Measurements from ENCODE around the gene KDM4B.

The KDM4B gene

DNA sequence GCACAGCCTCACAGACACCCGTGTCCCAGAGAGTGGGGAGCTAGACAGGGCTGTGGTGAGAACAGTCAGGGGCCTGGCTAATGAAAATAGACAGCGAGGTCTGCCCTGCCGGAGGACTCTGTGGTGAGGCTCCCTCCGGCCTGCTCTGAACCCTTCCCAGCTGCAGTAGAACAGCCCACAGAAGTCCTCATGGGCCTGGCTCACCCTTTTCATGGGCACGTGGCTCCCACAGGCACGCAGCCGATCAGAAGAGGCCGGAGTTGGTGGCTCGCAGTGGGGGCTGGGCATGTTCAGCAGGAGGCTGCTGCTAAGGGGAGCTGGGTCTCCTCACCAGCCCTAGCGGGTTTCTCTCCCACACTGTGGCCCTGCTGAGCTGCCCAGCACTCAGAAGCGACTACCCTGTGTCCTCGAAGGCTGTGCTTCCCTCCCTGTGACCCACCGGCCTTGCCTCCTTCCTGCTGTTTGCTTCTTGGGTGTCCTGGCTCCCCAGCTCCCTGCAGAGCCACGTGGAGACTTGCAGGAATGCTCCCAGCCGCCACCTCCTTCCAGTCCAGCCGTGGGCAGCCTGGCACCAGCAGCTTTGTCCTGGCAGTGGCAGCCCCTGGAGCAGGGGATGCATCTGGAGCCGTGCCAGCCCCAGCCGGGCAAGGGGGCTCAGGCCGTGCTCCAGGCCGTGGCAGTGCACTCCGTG lies 138.7 kb downstream of the KDM4B start:
- DNase-seq (ENCODE audit: low read depth): no peak

DNA sequence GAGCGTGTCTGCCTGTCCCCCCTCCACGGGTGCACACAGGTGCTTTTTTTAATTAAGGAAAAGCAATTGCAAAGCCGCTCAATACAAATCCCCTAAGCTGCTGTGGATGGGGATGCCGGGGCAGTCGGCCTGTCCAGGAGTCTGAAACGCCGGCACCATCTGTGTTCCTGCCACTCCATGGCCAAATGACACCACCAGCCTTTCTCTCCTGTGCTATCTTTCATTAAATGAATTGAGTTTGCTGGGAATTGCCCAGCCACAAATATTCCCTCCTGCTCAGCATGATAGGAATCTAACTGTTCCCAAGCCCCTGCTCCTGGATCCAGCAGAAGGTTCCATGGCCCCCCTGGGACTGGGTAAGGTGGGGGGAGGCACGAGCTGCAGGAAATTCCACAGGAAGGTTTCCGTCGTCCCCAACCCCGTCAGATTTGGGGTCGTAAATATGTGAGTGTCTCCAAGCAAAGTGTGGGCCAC lies 139.2 kb downstream of the KDM4B start:
- no peak for DNase-seq (ENCODE audit: low read depth)

DNA sequence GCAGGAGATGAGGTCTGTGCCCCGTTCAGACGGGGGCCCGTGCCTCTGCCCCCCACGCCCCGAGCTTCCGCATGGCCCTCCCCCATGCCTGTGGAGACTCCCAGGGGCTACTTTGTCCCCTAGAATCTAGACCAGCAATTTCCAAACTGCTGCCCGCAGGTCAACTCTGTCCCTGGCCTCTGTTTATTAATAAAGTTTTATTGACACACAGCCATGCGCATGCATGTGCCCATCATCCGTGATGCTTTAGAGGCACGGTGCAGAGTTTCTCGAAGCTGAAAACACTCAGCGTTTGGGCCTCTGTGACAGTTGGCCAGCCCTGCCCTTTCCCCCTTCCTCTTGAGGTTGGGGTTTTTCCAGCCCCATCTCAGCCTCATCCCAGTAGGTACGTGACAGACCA lies 140.0 kb downstream of the KDM4B start:
- no peak for DNase-seq (ENCODE audit: low read depth)

DNA sequence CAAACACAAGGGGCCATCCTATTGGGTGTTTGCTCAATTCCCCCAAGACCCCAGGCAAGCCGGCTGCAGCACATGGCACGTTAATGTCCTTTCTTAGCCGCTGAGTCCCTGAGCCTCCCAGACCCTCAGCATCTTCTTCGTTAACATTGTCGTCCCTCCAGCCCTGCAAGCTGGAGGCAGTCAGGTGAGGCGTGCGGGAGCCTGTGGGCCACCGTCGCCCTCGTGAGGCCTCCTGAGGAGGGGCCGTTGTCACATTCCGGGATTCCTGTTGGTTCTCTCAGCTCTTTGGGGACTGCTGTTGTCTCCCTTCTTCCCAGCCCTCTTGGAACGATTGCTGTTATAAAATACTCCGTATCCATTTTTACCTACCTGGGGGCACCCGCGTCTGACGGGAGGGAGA lies 140.6 kb downstream of the KDM4B start:
- no peak for DNase-seq (ENCODE audit: low read depth)

DNA sequence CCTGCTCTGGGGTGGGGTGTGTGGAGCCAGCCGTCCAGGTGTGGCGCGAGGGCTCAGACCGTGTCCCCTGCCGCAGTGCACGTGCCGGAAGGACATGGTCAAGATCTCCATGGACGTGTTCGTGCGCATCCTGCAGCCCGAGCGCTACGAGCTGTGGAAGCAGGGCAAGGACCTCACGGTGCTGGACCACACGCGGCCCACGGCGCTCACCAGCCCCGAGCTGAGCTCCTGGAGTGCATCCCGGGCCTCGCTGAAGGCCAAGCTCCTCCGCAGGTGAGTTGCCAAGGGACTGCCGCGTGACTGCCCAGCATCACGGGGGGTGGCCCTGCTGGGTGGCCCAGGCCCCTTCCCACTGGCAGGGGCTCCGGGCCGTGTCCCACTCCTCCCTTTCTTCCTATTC lies 141.6 kb downstream of the KDM4B start:
- DNase-seq (ENCODE audit: low read depth): no peak

DNA sequence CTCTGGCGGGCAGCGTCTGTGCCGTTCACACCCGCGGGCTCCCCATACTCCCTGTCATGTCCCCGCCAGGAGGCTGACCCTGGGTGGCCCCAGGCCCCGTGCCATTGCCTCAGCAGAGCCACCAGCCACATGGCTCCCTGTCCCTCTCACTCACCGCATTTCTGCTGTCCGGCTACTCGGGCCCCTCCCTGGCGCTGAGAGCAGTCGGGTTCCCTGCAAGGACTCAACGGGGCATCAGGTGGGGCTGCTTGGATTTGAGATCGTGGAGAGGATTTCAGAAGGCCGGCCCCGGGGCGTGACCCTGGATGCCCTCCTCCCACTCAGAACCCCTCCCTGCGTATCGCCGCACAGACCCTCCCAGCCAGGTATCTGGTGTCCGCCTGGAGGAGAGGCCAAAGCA lies 142.1 kb downstream of the KDM4B start:
- no peak for DNase-seq (ENCODE audit: low read depth)

DNA sequence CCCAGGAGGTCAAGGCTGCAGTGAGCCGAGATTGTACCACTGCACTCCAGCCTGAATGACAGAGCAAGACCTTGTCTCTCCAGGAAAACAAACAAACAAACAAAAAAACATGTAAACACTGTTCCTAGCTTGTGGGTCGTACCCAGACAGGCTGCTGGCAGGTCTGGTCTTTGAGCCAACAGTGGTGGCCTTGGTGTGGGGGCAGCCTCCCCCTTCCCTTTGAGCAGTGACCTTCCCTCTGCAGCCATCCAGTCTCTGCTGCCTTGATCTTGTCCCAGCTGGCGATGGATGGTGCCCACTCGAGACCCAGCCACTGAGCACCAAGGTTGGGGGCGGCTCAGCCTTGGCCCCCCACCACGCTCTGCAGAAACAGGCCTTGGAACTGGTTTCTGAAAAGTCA lies 143.3 kb downstream of the KDM4B start:
- DNase-seq (ENCODE audit: low read depth): no peak

DNA sequence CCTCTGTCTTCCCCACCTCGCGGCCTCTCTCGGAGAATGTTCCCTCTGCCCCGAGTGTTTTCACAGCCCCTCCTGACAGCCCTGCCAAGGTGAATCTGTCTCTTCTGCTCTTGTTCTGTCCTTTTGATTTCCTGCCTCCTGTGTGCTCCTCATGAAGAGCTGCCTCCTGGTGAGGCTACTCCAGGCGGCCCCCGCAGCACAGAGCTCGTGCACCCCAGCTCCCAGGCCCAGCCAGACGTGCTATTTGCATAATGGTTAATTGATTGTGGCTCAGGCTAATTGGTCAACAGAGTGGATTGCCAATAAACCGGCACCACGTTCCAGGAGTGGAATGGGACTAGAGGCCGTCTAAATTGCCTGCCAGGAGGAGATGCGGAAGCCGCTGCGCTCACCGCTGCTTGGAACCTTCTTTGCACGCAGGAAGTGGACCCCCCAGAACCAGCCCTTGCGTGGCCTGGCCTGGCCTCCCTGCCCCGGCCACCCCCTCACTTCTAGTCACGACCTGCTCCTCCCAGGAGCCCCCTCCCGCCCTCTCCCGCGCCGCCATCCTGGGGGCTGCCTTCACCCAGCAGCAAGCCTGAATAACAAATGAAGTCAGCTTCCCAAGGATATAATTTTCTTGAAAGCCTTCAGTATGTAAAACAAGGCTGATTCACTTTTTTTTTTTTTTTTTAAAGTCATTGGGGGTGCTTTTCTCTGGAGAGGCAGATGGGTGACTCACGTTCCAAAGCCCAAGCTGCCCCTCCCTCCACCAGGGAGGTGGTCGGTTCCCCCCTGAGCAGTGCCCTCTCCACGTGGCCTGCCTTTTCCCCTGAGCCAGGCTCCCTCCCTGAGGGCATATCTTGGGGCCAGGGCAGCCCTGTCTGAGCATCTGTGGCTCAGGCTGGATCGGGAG lies 144.0 kb downstream of the KDM4B start:
- DNase-seq (ENCODE audit: low read depth): no peak

DNA sequence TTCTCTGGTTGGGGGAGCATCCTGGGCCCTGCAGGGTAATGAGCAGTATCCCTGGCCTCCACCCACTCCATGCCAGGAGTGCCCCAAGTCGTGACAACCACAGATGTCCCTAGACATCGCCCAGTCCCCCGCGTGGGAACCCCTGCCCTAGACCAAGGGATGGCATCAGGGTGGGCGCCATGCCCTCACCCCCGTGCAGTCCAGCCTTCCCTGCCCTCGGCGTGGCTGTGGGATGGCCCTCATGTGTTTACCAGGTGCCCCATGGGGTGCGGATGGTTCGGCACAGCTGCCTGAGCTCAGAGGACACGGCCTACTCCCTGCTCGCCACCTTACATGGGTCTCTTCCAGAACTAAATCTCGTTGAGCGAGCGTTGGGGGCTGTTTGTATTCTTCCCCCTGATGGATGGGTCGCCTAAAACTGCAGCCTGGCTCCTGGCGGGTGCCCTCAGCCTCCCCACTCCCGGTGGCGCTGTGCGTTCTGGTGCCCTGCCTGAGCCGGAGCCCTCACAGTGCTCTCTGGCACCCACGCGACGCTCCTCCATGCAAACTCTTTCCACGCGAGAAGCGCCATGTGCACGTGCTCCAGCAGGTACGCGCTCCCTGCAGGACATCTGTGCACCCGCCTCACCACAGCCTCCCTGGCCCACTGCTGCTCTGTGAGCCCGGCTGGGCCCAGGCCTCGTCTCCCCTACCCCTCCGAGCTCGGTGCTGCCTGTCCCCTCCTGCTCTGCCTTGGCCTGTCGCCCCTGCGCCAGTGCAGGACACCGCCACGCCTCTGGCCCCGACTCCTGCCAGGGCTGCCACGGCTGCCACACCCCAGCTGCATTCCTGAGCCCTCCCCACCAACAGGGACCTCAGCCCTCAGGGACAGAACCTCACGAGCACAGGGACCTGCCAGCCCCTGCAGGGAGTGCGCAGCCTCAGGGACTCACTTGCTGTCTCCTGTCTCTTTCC lies 145.0 kb downstream of the KDM4B start:
- no peak for DNase-seq (ENCODE audit: low read depth)

DNA sequence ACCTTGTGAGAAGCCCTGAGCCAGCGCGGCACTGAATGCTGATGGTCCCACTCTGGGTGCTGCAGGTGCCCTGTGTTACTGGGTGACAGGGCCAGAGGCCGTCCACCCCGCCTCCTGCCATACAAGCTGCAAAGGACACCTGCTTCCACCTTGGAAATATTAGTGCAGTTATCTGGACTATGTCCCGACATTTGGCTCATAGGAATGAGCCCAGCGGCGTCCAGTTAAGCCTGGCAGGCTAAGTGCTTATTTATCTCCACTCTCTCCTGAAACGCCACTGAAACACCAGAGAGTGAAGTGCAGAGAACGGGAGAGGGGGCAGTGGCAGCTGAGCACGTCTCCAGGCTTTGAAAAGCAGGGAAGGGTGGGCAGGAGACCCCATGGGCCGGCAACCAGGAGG lies 145.8 kb downstream of the KDM4B start:
- no peak for DNase-seq (ENCODE audit: low read depth)

DNA sequence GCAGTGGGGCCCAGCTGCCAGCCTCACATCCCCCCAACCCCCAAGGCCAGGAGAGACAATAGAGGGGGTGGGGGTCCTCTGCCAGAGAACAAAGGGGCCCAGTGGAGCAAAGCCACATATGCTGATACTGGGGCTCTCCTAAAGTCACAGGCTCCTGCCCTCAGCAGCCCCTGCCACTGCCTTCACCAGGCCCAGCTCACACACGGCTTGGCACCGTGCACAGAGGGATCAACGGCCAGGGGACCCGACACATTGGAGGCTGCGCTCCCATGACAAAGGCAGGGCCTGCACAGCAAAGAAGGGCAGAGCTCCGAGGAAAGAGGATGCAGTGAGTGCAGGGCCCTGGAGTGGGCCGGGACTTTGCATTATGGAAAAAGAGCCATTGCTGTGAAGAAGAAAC lies 146.4 kb downstream of the KDM4B start:
- DNase-seq (ENCODE audit: low read depth): no peak

DNA sequence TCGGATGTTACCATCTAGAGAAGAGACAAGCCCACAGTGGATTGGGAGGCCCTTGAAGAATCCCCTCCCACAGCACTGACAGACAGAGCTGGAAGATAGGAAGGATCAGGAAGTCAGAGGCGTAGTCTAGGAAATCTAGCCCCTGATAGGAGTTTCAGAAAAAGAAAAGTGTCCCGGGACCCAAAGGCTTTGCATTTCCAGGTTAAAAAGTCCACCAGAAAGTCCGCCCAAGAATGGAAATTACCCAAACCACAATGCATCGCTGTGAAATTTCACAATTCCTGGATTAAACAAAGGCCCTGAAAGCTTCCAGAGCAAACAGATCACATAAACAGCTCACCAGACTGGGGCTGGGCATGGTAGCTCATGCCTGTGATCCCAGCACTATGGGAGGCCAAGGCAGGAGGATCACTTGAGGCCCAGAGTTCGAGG lies 146.9 kb downstream of the KDM4B start:
- DNase-seq (ENCODE audit: low read depth): no peak

DNA sequence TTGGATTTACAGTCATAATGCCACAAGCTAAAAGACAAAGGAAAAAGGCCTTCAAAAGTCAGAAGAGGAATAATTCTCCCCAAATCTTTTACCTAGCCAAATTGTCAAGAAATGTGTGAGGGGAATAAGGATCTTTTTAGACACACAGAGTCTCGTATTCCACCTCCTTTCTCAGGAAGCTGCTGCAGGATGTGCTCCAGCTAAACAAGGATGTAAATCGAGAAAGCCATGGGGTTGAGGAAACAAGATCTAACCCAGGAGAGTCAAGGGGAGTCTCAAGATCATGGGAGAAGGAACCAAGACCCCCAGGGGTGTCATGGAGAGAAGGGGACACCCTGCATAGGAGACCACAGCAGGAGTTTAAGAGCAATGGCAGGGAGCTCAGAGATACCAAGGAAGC lies 147.4 kb downstream of the KDM4B start:
- no peak for DNase-seq (ENCODE audit: low read depth)

DNA sequence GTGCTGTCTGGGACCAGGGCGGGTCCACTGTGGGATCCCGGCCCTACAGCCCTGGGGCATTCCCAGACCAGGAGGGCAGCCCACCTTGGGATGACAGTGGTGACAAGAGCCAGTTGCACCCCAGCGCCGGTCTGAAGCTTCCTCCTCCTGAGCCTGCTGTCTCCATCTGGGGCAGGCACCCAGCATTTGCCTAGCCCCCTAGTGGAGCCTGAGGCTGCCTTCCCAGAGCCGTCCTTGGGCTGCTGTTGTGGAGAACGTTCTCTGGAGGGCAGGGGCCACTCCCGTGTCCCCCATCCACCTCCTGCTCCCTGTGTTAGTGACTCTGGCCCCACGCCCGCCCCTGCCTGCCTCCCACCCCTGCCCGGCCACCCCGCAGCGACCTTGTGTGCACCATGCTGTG lies 148.5 kb downstream of the KDM4B start:
- DNase-seq (ENCODE audit: low read depth): no peak

DNA sequence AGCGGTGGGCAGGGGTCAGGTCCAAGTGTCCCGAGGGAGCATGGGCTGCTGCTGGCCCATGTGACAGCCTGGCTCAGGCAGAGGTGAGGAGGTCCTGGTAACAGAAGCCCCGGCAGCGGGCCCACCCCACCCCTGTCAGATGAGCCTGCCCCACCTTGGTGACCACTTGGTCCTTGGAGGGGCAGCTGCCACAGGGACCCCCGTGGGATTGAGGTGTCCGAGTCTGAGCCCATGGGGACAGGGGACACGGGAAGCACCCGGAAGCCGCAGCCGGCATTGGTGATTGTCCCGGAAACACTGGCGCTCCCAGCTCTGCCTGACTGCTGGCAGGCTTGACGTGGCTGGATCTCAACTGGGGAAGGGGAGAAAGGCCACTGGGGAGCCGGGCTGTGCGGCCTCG lies 149.1 kb downstream of the KDM4B start:
- no peak for DNase-seq (ENCODE audit: low read depth)

DNA sequence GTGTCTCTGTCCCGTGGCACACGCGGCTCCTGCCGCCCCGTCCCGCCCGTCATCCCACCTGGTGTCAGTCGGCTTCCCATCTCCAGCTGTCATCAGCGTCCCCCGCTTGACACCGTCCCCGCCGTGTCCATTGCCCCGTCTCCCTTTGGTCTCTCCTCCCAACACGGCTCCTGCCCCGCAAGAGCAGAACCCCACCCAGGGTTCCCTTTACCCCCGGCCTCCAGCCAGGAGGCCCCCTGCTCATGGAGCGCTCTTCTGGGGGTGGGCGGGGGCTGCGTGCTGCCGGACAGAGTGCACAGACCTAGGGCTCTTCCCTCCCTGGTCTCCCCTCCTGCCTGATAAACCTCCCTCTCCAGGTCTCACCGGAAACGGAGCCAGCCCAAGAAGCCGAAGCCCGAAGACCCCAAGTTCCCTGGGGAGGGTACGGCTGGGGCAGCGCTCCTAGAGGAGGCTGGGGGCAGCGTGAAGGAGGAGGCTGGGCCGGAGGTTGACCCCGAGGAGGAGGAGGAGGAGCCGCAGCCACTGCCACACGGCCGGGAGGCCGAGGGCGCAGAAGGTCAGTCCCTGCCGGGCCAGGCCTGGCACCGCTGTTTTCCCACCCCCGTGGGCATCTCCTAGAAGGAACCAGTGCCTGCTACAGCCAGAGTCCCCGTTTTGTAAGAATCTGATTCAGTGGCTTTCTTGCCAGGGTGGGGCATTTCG lies 150.5 kb downstream of the KDM4B start:
- DNase-seq (ENCODE audit: low read depth): no peak

DNA sequence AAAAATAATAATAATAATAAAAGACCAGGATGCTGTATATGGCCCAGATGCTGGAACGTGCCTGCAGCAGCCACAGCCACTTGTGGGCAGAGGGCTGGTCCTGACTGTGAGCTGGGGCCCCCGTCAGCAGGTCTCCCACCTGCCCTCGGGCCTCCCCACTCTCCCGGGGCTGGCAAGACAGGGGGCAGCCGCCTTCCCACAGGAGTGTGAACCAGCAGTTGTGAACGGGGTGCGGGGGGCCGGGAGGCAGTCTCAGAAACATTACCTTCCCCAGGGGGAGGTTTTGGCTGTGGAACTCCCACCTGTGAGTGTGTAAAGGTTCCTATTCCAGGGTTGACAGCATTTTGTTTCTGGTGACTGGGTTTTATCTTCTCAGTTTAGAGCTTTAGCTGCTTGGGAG lies 151.4 kb downstream of the KDM4B start:
- no peak for DNase-seq (ENCODE audit: low read depth)

DNA sequence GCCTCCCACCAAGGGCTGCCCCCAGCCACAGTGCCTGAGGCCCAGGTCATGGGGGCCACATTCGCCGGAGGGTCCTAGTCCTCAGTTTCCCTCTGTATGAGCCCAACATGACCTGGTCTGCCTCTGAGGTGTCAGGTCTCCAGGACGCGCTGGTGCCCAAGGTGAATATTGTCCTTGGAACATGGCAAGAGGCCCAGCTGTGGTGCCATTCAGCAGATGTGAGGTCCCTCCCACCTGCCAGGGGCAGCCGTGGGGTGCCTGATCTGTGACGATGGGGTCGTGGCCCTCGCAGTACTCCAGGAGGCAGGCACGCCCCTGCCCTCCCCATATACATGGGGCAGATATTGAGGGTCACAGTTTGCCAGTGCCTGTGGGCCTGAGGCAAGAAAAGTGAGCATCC lies 151.9 kb downstream of the KDM4B start:
- DNase-seq (ENCODE audit: low read depth): no peak

DNA sequence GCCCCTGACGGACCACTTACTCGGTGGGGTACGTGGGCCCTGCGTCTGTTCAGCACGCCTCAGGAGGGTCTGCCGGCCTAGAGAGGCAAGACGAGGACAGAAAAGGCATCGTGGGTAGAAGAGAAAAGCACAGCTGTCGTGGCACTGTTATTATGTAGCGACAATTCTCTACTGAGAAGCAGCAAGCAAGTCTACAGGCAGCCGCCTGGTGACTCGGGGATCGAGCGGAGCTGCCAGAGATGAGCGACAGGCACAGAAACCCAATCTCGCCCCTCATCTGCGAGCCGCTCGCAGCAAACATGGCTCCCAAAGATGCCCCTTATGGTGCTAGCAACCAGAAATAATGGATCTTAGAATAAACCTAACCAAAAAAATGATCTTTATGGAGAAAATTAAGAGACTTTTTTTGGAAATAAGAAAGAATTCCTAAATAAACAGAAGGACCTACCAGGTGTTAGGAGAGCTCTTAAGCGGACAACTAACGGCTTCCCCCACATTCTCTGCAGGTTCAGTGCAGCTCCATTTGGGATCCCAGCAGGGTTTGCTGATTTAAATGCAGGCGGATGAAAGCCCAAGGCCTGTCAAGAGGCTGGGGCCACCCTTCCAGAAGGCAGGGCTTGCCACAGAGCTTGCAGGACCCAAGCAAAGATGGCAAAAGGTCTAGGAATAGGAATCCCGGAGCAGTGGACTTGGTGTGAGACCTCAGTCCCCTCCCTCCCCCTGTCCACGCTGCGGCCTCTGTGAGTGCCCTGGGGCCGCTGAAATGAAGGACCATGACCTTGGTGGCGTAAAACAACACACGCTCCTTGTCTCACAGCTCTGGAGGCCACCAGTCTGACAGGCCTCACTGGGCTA lies 152.6 kb downstream of the KDM4B start:
- DNase-seq (ENCODE audit: low read depth): no peak

DNA sequence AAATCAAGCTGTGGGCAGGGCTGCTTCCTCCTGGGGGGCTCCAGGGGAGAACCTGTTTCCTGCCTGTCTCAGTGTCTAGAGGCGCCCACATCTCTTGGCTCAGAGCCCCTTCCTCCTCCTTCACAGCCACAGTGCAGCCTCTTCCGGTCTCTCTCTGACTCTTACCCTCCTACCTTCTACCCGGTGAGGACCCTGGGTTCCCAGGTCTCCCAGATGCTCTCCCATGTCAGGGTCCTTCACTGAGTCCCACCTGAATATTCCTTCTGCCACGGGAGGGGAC lies 153.1 kb downstream of the KDM4B start:
- no peak for DNase-seq (ENCODE audit: low read depth)
